Gastroesophageal sphincter (tissue), 4 donors: Measurements from ENCODE around the gene CCDC178. TPM values are rescaled to one million over a fixed set of nuclear protein-coding genes. Genes with fewer than 3 reads are reported as not detected.

ENCODE experiments used
- ATAC-seq: fragments of 150-250 bp; one replicate; pipeline ENCODE4 v1.9.1; 2016; ENCODE audit warnings: mild to moderate bottlenecking, moderate library complexity
- H3K27ac ChIP-seq, 4 donors: fragments of 200-600 bp; sonication (generic) in 3 of 4; 1 replicate in 3 of 4; 2 replicates in 1 of 4; pipeline ENCODE4 v1.5.1; 2016 to 2019
- H3K27me3 ChIP-seq: fragments of 200-600 bp; sonication (generic); one replicate; pipeline ENCODE4 v1.5.1; 2019
- H3K36me3 ChIP-seq, 2 donors: fragments of 200-600 bp; sonication (generic); one replicate each; pipeline ENCODE4 v1.5.1; 2019; ENCODE audit warnings: control low read depth in 1 of 2
- H3K4me1 ChIP-seq, 3 donors: fragments of 200-600 bp; sonication (generic); 1 replicate in 2 of 3; 2 replicates in 1 of 3; pipeline ENCODE4 v1.5.1; 2016 to 2019; ENCODE audit warnings: control low read depth in 2 of 3
- H3K4me3 ChIP-seq, 2 donors: fragments of 200-600 bp; sonication (generic); one replicate each; pipeline ENCODE4 v1.5.1; 2019; ENCODE audit warnings: mild to moderate bottlenecking in 1 of 2, moderate library complexity in 1 of 2
- H3K9me3 ChIP-seq, 3 donors: fragments of 200-600 bp; sonication (generic); one replicate each; pipeline ENCODE4 v1.5.1; 2017 to 2019; ENCODE audit warnings: control low read depth in 2 of 3
- EP300 ChIP-seq: sonication (generic); formaldehyde crosslinking; IDR thresholded peaks from one replicate; pipeline ENCODE4 v1.6.1; 2017; ENCODE audit warnings: antibody characterized with exemption, mild to moderate bottlenecking
- POLR2A ChIP-seq, 2 donors: fragments of 450-650 bp; IDR thresholded peaks; one replicate each; pipeline ENCODE4 v1.6.1; 2017; ENCODE audit warnings: antibody characterized with exemption in 2 of 2, mild to moderate bottlenecking in 2 of 2, moderate library complexity in 1 of 2
- POLR2AphosphoS5 ChIP-seq: sonication (generic); formaldehyde crosslinking; IDR thresholded peaks from one replicate; pipeline ENCODE4 v1.6.1; 2017; ENCODE audit warnings: antibody characterized with exemption
- WGBS, 2 donors: methylation state at CpG; one replicate each; pipeline ENCODE4 v1.1.5; 2018; ENCODE audit warnings: low coverage in 1 of 2; 5-methylcytosine and 5-hydroxymethylcytosine counted together
- total RNA-seq, 4 donors: library from RNA; depleted of rRNA; stranded (reverse); fragments of >200 nt; gene quantifications; one replicate each; pipeline ENCODE4 v1.1.0, GENCODE V29; 2016
- TF ChIP-seq, protein P1 (sequence below), 4 experiments: fragments of 200-600 bp in 2 of 4; fragments of 450-650 bp in 2 of 4; sonication (generic) in 1 of 4; IDR thresholded peaks; one replicate each; pipeline ENCODE4 v1.5.1; 2017 to 2019; ENCODE audit warnings: antibody characterized with exemption in 4 of 4, mild to moderate bottlenecking in 2 of 4, moderate library complexity in 2 of 4

The CCDC178 gene
- total RNA-seq, 4 donors from 2014 or later, result 0.27 to 3.3 (median 2.1) TPM; not detected in 1

DNA sequence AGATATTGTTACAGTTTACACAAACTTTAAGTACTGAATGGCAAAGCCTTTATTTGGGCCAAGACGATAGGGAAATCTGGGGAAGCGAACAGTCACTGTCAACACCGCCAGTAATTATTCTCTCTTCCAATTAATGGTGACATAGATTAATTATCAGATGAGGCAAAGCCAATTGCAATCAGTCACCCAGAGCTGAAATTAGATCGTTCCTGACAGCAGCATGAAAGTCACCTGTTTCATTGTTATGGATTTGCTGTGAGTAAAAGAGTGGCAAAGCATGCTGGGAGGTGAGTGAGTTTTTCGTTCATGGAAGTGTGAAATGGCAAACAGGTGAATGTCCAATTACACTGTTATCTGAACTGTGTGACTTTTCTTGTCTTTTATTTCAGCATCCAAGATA, 502.9 kb downstream of the CCDC178 start:
- 31 to 55% methylated on average over 5 of the region's 5 CpGs for WGBS, 2 donors
- Histone ChIP-seq H3K9me3 (no peaks in the 10 kb centered on the region), H3K27me3 (no peaks in the 10 kb centered on the region), H3K36me3 (no peaks in the 10 kb centered on the region), H3K4me3 (no peak overlapping the region), H3K4me1 (no peaks in the 10 kb centered on the region), H3K27ac (no peak overlapping the region)
- ATAC-seq, result no peak
- TF ChIP-seq POLR2AphosphoS5 (no peak), POLR2A (IDR thresholded peaks at IDR 0.05) (no peak), EP300 (no peak)
- TF ChIP-seq, protein P1, sequence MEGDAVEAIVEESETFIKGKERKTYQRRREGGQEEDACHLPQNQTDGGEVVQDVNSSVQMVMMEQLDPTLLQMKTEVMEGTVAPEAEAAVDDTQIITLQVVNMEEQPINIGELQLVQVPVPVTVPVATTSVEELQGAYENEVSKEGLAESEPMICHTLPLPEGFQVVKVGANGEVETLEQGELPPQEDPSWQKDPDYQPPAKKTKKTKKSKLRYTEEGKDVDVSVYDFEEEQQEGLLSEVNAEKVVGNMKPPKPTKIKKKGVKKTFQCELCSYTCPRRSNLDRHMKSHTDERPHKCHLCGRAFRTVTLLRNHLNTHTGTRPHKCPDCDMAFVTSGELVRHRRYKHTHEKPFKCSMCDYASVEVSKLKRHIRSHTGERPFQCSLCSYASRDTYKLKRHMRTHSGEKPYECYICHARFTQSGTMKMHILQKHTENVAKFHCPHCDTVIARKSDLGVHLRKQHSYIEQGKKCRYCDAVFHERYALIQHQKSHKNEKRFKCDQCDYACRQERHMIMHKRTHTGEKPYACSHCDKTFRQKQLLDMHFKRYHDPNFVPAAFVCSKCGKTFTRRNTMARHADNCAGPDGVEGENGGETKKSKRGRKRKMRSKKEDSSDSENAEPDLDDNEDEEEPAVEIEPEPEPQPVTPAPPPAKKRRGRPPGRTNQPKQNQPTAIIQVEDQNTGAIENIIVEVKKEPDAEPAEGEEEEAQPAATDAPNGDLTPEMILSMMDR (IDR thresholded peaks at IDR 0.05), result no peak

DNA sequence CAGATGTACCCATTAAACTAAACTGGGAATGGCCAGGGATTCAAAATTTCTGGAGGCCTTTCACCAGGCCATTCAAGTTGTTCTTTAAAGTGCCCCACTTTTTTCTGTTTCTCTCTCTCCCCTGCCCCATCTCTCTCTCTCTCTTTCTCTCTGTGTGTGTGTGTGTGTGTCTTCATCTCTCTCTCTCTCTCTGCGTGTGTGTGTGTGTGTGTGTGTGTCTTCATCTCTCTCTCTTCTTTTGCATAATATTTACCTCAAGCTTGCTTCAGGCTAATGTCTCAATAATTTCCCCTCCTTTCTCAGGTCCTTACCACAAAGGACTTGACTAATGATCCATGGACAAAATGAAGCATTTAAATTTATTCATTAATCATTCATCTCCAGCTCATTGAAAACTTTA, 503.5 kb downstream of the CCDC178 start:
- no peak overlapping the region for H3K27ac ChIP-seq
- no peaks in the 10 kb centered on the region for H3K36me3 ChIP-seq
- ATAC-seq, result no peak
- no peak for TF ChIP-seq EP300
- no peak for TF ChIP-seq POLR2AphosphoS5
- TF ChIP-seq POLR2A (IDR thresholded peaks at IDR 0.05), result no peak
- TF ChIP-seq, protein P1 (IDR thresholded peaks at IDR 0.05), result no peak
- H3K4me1 ChIP-seq, result no peaks in the 10 kb centered on the region
- WGBS, 2 donors, result 78% methylated on average over 1 of the region's 1 CpG; no CpG with 5 or more reads in 1 of the 2 donors
- H3K27me3 ChIP-seq, result no peaks in the 10 kb centered on the region
- H3K4me3 ChIP-seq, result no peak overlapping the region
- no peaks in the 10 kb centered on the region for H3K9me3 ChIP-seq

DNA sequence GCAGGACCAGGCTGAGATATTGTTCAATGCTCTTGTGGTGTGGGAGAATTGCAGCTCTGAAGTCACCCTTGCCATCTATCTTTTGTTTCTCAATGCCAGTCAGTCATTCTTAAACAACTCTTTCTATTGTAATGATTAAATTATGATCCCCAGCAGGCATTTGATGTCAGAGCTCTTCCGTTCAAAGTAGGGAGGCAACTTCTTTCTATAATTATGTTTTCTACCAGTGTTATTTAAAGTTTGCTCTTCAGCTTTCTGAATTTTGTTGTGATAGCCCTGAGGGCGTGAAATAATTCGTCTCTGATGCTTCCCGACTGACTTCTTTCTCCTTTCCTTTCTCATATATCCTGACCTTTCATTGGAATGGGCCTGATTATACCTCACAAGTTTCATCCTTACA, 506.3 kb downstream of the CCDC178 start:
- TF ChIP-seq POLR2A (IDR thresholded peaks at IDR 0.05) (no peak), POLR2AphosphoS5 (no peak)
- WGBS, 2 donors, result 52 to 70% methylated on average over 3 to 4 of the region's 4 CpGs
- no peaks in the 10 kb centered on the region for H3K27me3 ChIP-seq
- H3K4me3 ChIP-seq, result no peak overlapping the region
- H3K36me3 ChIP-seq, result no peaks in the 10 kb centered on the region
- H3K27ac ChIP-seq, result no peak overlapping the region
- ATAC-seq, result no peak
- no peaks in the 10 kb centered on the region for H3K4me1 ChIP-seq
- no peaks in the 10 kb centered on the region for H3K9me3 ChIP-seq

DNA sequence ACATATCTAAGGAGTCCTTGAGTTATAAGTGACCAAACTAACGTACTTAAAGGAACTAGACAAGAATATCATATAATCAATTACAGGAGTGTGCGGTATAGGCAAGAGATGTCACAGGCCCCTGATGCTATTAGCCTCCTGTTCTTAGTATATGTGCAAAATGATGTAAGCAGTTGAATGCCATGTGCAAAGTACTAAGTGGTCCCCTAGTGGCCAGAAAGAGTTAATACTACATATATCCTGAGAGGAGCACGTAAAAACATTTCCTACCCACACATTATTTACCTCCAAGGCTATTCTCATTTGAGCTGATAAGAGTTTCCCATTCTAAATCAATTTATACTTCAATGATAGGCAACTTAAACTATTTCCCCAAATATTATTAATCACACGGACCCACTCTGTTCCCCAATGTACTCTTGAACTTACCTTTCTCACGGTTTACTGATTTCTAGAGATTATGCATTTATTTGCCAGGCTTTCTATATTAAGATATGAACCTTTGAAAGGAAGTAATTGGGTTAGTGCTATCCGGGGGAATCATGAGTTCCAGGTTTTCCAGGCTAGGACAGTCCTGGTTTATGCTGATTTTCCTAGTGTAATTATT, 509.7 kb downstream of the CCDC178 start:
- H3K36me3 ChIP-seq, result no peaks in the 10 kb centered on the region
- no peaks in the 10 kb centered on the region for H3K9me3 ChIP-seq
- no peak overlapping the region for H3K27ac ChIP-seq
- H3K27me3 ChIP-seq, result no peaks in the 10 kb centered on the region
- TF ChIP-seq, protein P1 (IDR thresholded peaks at IDR 0.05), result no peak
- no peak for TF ChIP-seq POLR2A (IDR thresholded peaks at IDR 0.05)
- TF ChIP-seq EP300, result no peak
- TF ChIP-seq POLR2AphosphoS5, result no peak
- WGBS, 2 donors, result 38 to 45% methylated on average over 5 to 6 of the region's 6 CpGs
- ATAC-seq, result no peak
- no peaks in the 10 kb centered on the region for H3K4me1 ChIP-seq
- H3K4me3 ChIP-seq, result no peak overlapping the region

DNA sequence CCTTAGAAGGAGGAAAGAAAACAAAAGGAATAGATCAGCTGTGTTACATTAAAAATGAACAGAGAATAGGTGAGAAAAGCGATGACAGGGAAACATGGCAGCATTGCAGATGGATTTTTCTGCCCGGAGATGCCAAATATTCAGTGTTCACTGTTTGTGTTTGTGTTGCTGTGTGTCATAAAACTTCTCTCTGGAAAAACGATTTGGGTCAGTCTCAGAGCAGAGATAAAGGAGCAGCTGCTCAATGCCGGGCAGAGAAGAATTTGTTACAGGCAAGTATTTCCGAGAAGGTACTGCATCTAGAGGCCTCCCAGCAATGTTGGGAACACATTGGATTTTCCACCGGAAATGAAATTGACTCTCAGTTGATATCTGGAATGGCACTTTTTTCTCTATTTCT, 511.3 kb downstream of the CCDC178 start:
- H3K27me3 ChIP-seq, result no peaks in the 10 kb centered on the region
- no peaks in the 10 kb centered on the region for H3K4me1 ChIP-seq
- no peak overlapping the region for H3K27ac ChIP-seq
- no peaks in the 10 kb centered on the region for H3K9me3 ChIP-seq
- no peaks in the 10 kb centered on the region for H3K36me3 ChIP-seq
- WGBS, 2 donors, result 70 to 76% methylated on average over 4 to 6 of the region's 6 CpGs
- H3K4me3 ChIP-seq, result no peak overlapping the region
- TF ChIP-seq POLR2A (IDR thresholded peaks at IDR 0.05) (no peak), EP300 (no peak)
- TF ChIP-seq, protein P1 (IDR thresholded peaks at IDR 0.05), result no peak
- no peak for ATAC-seq
